Peyer's patch (tissue), 4 donors: ENCODE data around the gene AGA. TPM values are rescaled to one million over a fixed set of nuclear protein-coding genes. Genes with fewer than 3 reads are reported as not detected.

ENCODE experiments used
- DNase-seq, 3 donors: peaks; one replicate each; pipeline ENCODE4 v3.0.0-alpha.2; 2017 to 2019
- H3K27ac ChIP-seq, 4 donors: fragments of 200-600 bp; sonication (generic); one replicate each; pipeline ENCODE4 v1.5.1; 2016 to 2019
- H3K27me3 ChIP-seq, 2 donors: fragments of 200-600 bp; sonication (generic); one replicate each; pipeline ENCODE4 v1.5.1; 2019
- H3K36me3 ChIP-seq, 3 donors: fragments of 200-600 bp; sonication (generic); one replicate each; pipeline ENCODE4 v1.5.1; 2016 to 2019
- H3K4me1 ChIP-seq, 4 donors: fragments of 200-600 bp; sonication (generic); one replicate each; pipeline ENCODE4 v1.5.1; 2016 to 2019
- H3K4me3 ChIP-seq, 4 donors: fragments of 200-600 bp; sonication (generic); 1 replicate in 3 of 4; 2 replicates in 1 of 4; pipeline ENCODE4 v1.5.1; 2016 to 2019; ENCODE audit warnings: mild to moderate bottlenecking in 1 of 4
- H3K9me3 ChIP-seq, 4 donors: fragments of 200-600 bp; sonication (generic); one replicate each; pipeline ENCODE4 v1.5.1; 2016 to 2019; ENCODE audit warnings: mild to moderate bottlenecking in 1 of 4
- POLR2A ChIP-seq, 2 donors: fragments of 450-650 bp; IDR thresholded peaks; one replicate each; pipeline ENCODE4 v1.5.1; 2017; ENCODE audit warnings: antibody characterized with exemption in 2 of 2, mild to moderate bottlenecking in 2 of 2, moderate library complexity in 2 of 2
- total RNA-seq, 4 donors: library from RNA; depleted of rRNA; stranded (reverse); fragments of >200 nt; gene quantifications; one replicate each; pipeline ENCODE4 v1.1.0, GENCODE V29; 2016
- TF ChIP-seq, protein P1 (sequence below), 6 experiments: fragments of 450-650 bp in 4 of 6; fragments of 200-600 bp in 2 of 6; sonication (generic) in 1 of 6; IDR thresholded peaks; one replicate each; pipeline ENCODE4 v1.5.1; 2017 to 2019; ENCODE audit warnings: antibody characterized with exemption in 6 of 6, mild to moderate bottlenecking in 3 of 6, moderate library complexity in 1 of 6

The AGA gene
- total RNA-seq, 4 donors from 2014 or later, result 11.2 to 18.8 (median 14.9) TPM

GRCh38 chr4:177386278-177386815 lies 55.9 kb downstream of the AGA start:
- no peak overlapping the region for H3K4me3 ChIP-seq
- H3K9me3 ChIP-seq, result no peaks in the 10 kb centered on the region
- H3K4me1 ChIP-seq, result no peaks in the 10 kb centered on the region
- H3K27me3 ChIP-seq, result no peaks in the 10 kb centered on the region
- TF ChIP-seq, protein P1, sequence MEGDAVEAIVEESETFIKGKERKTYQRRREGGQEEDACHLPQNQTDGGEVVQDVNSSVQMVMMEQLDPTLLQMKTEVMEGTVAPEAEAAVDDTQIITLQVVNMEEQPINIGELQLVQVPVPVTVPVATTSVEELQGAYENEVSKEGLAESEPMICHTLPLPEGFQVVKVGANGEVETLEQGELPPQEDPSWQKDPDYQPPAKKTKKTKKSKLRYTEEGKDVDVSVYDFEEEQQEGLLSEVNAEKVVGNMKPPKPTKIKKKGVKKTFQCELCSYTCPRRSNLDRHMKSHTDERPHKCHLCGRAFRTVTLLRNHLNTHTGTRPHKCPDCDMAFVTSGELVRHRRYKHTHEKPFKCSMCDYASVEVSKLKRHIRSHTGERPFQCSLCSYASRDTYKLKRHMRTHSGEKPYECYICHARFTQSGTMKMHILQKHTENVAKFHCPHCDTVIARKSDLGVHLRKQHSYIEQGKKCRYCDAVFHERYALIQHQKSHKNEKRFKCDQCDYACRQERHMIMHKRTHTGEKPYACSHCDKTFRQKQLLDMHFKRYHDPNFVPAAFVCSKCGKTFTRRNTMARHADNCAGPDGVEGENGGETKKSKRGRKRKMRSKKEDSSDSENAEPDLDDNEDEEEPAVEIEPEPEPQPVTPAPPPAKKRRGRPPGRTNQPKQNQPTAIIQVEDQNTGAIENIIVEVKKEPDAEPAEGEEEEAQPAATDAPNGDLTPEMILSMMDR (IDR thresholded peaks at IDR 0.05), result no peak
- TF ChIP-seq POLR2A (IDR thresholded peaks at IDR 0.05), result no peak
- no peak overlapping the region for H3K27ac ChIP-seq
- H3K36me3 ChIP-seq, result no peaks in the 10 kb centered on the region
- DNase-seq, result no peak

GRCh38 chr4:177385576-177386277 lies 56.5 kb downstream of the AGA start:
- TF ChIP-seq POLR2A (IDR thresholded peaks at IDR 0.05), result no peak
- TF ChIP-seq, protein P1 (IDR thresholded peaks at IDR 0.05), result no peak
- no peaks in the 10 kb centered on the region for H3K9me3 ChIP-seq
- no peak overlapping the region for H3K4me3 ChIP-seq
- H3K27ac ChIP-seq, result no peak overlapping the region
- DNase-seq, result no peak
- no peaks in the 10 kb centered on the region for H3K27me3 ChIP-seq
- no peaks in the 10 kb centered on the region for H3K36me3 ChIP-seq
- H3K4me1 ChIP-seq, result no peaks in the 10 kb centered on the region

GRCh38 chr4:177384856-177385397 lies 57.3 kb downstream of the AGA start:
- H3K4me3 ChIP-seq, result no peak overlapping the region
- DNase-seq, result no peak
- no peaks in the 10 kb centered on the region for H3K9me3 ChIP-seq
- no peaks in the 10 kb centered on the region for H3K36me3 ChIP-seq
- H3K4me1 ChIP-seq, result no peaks in the 10 kb centered on the region
- H3K27ac ChIP-seq, result no peak overlapping the region
- no peaks in the 10 kb centered on the region for H3K27me3 ChIP-seq
- TF ChIP-seq, protein P1 (IDR thresholded peaks at IDR 0.05), result no peak

DNA sequence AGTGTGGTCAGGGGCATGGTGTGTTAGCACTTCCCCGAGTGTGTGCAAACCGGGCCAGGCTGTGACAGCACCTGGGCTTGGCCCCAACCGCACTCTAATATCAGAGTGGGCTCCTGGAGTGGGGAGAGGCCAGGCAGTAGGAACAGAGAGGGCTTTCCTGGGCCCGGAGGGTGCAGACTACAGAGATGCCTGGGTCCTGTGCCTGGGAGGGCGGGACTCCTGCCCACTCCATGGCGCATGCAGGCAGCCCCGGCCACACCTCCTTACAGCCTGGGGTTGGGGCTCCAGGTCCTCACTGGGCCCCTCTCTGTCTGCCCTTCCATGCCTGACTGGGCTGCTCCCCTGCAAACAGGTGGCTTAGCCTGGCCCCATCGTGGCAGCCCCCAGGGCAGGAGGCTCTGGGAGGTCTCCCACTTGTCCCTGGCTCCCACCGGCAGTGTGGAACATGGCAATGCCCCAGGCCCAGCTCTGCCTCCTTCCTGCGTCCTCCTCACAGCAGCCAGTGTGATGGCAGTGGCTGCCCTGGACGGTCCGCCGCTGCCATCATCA lies 60.4 kb downstream of the AGA start:
- no peaks in the 10 kb centered on the region for H3K9me3 ChIP-seq
- TF ChIP-seq, protein P1 (IDR thresholded peaks at IDR 0.05), result no peak
- TF ChIP-seq POLR2A (IDR thresholded peaks at IDR 0.05), result no peak
- no peaks in the 10 kb centered on the region for H3K36me3 ChIP-seq
- H3K27ac ChIP-seq, result no peak overlapping the region
- no peaks in the 10 kb centered on the region for H3K27me3 ChIP-seq
- no peaks in the 10 kb centered on the region for H3K4me1 ChIP-seq
- DNase-seq, result no peak
- no peak overlapping the region for H3K4me3 ChIP-seq

Other genes with a start within 250 kb of the AGA start
- gene NEIL3, start 132.6 kb downstream of the AGA start, total RNA-seq, result 1 to 10 TPM in 2 of 4 donors, under 1 TPM in 2; 0.76 to 2.5 (median 1.3) TPM